ENCODE measurements around the gene DSTN. TPM values are rescaled to one million over a fixed set of nuclear protein-coding genes. Genes with fewer than 3 reads are reported as not detected.

The DSTN gene
- total RNA-seq, 1 experiment from 2014 or later, result 98.4 TPM

GRCh38 chr20:17611540-17612286 lies 41.8 kb downstream of the DSTN start:
- DNase-seq (ENCODE audit: low spot score), result peak; percentile 71

GRCh38 chr20:17612287-17612991 lies 42.6 kb downstream of the DSTN start:
- DNase-seq (ENCODE audit: low spot score), result peak; percentile 29

- DNase-seq (ENCODE audit: low spot score), result no peak
Measured at GRCh38 chr20:17612992-17613327, 43.1 kb downstream of the DSTN start.

- no peak for DNase-seq (ENCODE audit: low spot score)
Measured at GRCh38 chr20:17613328-17614175, 43.7 kb downstream of the DSTN start.

- DNase-seq (ENCODE audit: low spot score), result peak; percentile 63
Measured at GRCh38 chr20:17614176-17614811, 44.4 kb downstream of the DSTN start.

GRCh38 chr20:17614812-17615644 lies 45.2 kb downstream of the DSTN start:
- DNase-seq (ENCODE audit: low spot score), result no peak

- no peak for DNase-seq (ENCODE audit: low spot score)
Measured at GRCh38 chr20:17615645-17616479, 46.0 kb downstream of the DSTN start.

GRCh38 chr20:17616480-17617211 lies 46.8 kb downstream of the DSTN start:
- DNase-seq (ENCODE audit: low spot score), result no peak

- DNase-seq (ENCODE audit: low spot score), result peak; percentile 62
Measured at GRCh38 chr20:17617212-17617867, 47.5 kb downstream of the DSTN start.

GRCh38 chr20:17617868-17618672 lies 48.2 kb downstream of the DSTN start:
- no peak for DNase-seq (ENCODE audit: low spot score)

- DNase-seq (ENCODE audit: low spot score), result no peak
Measured at GRCh38 chr20:17618673-17619013, 48.8 kb downstream of the DSTN start.

GRCh38 chr20:17619351-17620093 lies 49.6 kb downstream of the DSTN start:
- DNase-seq (ENCODE audit: low spot score), result no peak

GRCh38 chr20:17620371-17621228 lies 50.7 kb downstream of the DSTN start:
- no peak for DNase-seq (ENCODE audit: low spot score)

GRCh38 chr20:17621229-17621968 lies 51.5 kb downstream of the DSTN start:
- no peak for DNase-seq (ENCODE audit: low spot score)

- no peak for DNase-seq (ENCODE audit: low spot score)
Measured at GRCh38 chr20:17622086-17622850, 52.4 kb downstream of the DSTN start.
